HFF-Myc (cell line): ENCODE results near the gene FLYWCH1.

Experiments used
- DNase-seq: peaks from one replicate; pipeline ENCODE4 v3.0.0-alpha.2; 2011; ENCODE audit warnings: low read depth; ENCODE audit errors: extremely low read depth
- H3K4me3 ChIP-seq: replicated peaks from 2 replicates; pipeline ENCODE4 v1.5.1; 2011; ENCODE audit warnings: low read depth, mild to moderate bottlenecking, control low read depth, low read length
- CTCF ChIP-seq: IDR thresholded peaks from 2 replicates; pipeline ENCODE4 v1.5.1; 2012; ENCODE audit warnings: mild to moderate bottlenecking, low read depth, low read length, control low read depth; ENCODE audit errors: missing control alignments

The FLYWCH1 gene

GRCh38 chr16:2960183-2961010, 48.7 kb downstream of the FLYWCH1 start:
- no peak for DNase-seq
- TF ChIP-seq CTCF, result no peak

GRCh38 chr16:2962334-2963073, 50.8 kb downstream of the FLYWCH1 start:
- no peak for DNase-seq
- no peak overlapping the region for H3K4me3 ChIP-seq

More at GRCh38 chr16:2960183-2961010, 48.7 kb downstream of the FLYWCH1 start:
- no peak overlapping the region for H3K4me3 ChIP-seq

GRCh38 chr16:2963074-2963722, 51.5 kb downstream of the FLYWCH1 start:
- peak overlapping the region; percentile 36 for H3K4me3 ChIP-seq
- no peak for TF ChIP-seq CTCF
- DNase-seq, result no peak

More at GRCh38 chr16:2962334-2963073, 50.8 kb downstream of the FLYWCH1 start:
- TF ChIP-seq CTCF, result no peak

GRCh38 chr16:2963723-2964474, 52.2 kb downstream of the FLYWCH1 start, which contains the start of gene KREMEN2:
TSS of gene KREMEN2 (plus strand) at chr16:2964275. CDS start at chr16:2964521, 246 bp downstream.
- DNase-seq, result no peak
- no peak for TF ChIP-seq CTCF
- peak within 1 kb of the TSS; percentile 36 for H3K4me3 ChIP-seq

GRCh38 chr16:2964475-2965336, 53.0 kb downstream of the FLYWCH1 start:
- H3K4me3 ChIP-seq, result peak overlapping the region; percentile 36
- TF ChIP-seq CTCF, result no peak
- no peak for DNase-seq
